Stimulated activated memory B cell treated with anti-CD40 and anti-IgM and Interleukin-4, amounts not matched to agents 10 μg/mL and 1 μg/mL and 100 μg/mL, for 72 hours (primary cell): Measurements from ENCODE around the gene CAB39L.

ENCODE experiments used
- ATAC-seq: fragments of 150-1000 bp; cut with Tn5 transposase; 2 replicates; pipeline ENCODE4 v1.10.0; 2021
- H3K27ac Mint-ChIP-seq: one replicate; pipeline ENCODE4 v1.8.0; 2022; ENCODE audit warnings: mild to moderate bottlenecking, mixed read lengths
- H3K27me3 Mint-ChIP-seq: one replicate; pipeline ENCODE4 v1.8.0; 2022; ENCODE audit warnings: mixed read lengths
- H3K36me3 Mint-ChIP-seq: one replicate; pipeline ENCODE4 v1.8.0; 2022; ENCODE audit warnings: mixed read lengths
- H3K4me1 Mint-ChIP-seq: one replicate; pipeline ENCODE4 v1.8.0; 2022; ENCODE audit warnings: mixed read lengths
- H3K4me3 Mint-ChIP-seq: one replicate; pipeline ENCODE4 v1.8.0; 2022; ENCODE audit warnings: mild to moderate bottlenecking, moderate library complexity, mixed read lengths
- H3K9me3 Mint-ChIP-seq: one replicate; pipeline ENCODE4 v1.8.0; 2022; ENCODE audit warnings: mixed read lengths

Gene CAB39L

GRCh38 chr13:49395451-49395865 is 48.4 kb downstream of the CAB39L start:
- Mint-ChIP-seq H3K9me3 (peaks cover 3% of the 10 kb centered on the region), H3K36me3 (peaks cover 6% of the 10 kb centered on the region), H3K4me3 (no peak overlapping the region), H3K27ac (no peak overlapping the region), H3K27me3 (no peaks in the 10 kb centered on the region), H3K4me1 (no peaks in the 10 kb centered on the region)
- ATAC-seq, result no peak

- no peaks in the 10 kb centered on the region for H3K27me3 Mint-ChIP-seq
- peaks cover 6% of the 10 kb centered on the region for H3K36me3 Mint-ChIP-seq
- no peaks in the 10 kb centered on the region for H3K4me1 Mint-ChIP-seq
- no peak overlapping the region for H3K4me3 Mint-ChIP-seq
- no peak overlapping the region for H3K27ac Mint-ChIP-seq
- ATAC-seq, result no peak
- peaks cover 3% of the 10 kb centered on the region for H3K9me3 Mint-ChIP-seq
These were observed 55.7 kb downstream of the CAB39L start for GRCh38 chr13:49388091-49388635.

- H3K27me3 Mint-ChIP-seq, result no peaks in the 10 kb centered on the region
- no peaks in the 10 kb centered on the region for H3K4me1 Mint-ChIP-seq
These were observed 57.2 kb downstream of the CAB39L start for GRCh38 chr13:49386664-49387063.

GRCh38 chr13:49376121-49376520 is 67.7 kb downstream of the CAB39L start:
- Mint-ChIP-seq H3K27me3 (no peaks in the 10 kb centered on the region), H3K9me3 (no peaks in the 10 kb centered on the region), H3K4me1 (peaks cover 41% of the 10 kb centered on the region), H3K36me3 (no peaks in the 10 kb centered on the region), H3K4me3 (no peak overlapping the region), H3K27ac (no peak overlapping the region)
- no peak for ATAC-seq

More at GRCh38 chr13:49386664-49387063, 57.2 kb downstream of the CAB39L start:
- Mint-ChIP-seq H3K4me3 (no peak overlapping the region), H3K27ac (no peak overlapping the region), H3K9me3 (peaks cover 2% of the 10 kb centered on the region), H3K36me3 (peaks cover 9% of the 10 kb centered on the region)
- no peak for ATAC-seq

- Mint-ChIP-seq H3K36me3 (no peaks in the 10 kb centered on the region), H3K27ac (peak overlapping the region; percentile 69), H3K27me3 (no peaks in the 10 kb centered on the region), H3K4me3 (no peak overlapping the region), H3K9me3 (no peaks in the 10 kb centered on the region), H3K4me1 (peaks cover 41% of the 10 kb centered on the region)
- ATAC-seq, result peak; percentile 70
These were observed 69.1 kb downstream of the CAB39L start for GRCh38 chr13:49374585-49375290.

- Mint-ChIP-seq H3K27ac (peak overlapping the region; percentile 62), H3K27me3 (no peaks in the 10 kb centered on the region), H3K36me3 (no peaks in the 10 kb centered on the region), H3K9me3 (no peaks in the 10 kb centered on the region), H3K4me3 (no peak overlapping the region), H3K4me1 (peaks cover 42% of the 10 kb centered on the region)
- ATAC-seq, result no peak
These were observed 70.1 kb downstream of the CAB39L start for GRCh38 chr13:49373716-49374115.

- no peaks in the 10 kb centered on the region for H3K27me3 Mint-ChIP-seq
- H3K4me3 Mint-ChIP-seq, result no peak overlapping the region
- H3K27ac Mint-ChIP-seq, result peak overlapping the region; percentile 62
- H3K4me1 Mint-ChIP-seq, result peaks cover 48% of the 10 kb centered on the region
- peak; percentile 47 for ATAC-seq
- H3K36me3 Mint-ChIP-seq, result no peaks in the 10 kb centered on the region
- H3K9me3 Mint-ChIP-seq, result no peaks in the 10 kb centered on the region
These were observed 71.8 kb downstream of the CAB39L start for GRCh38 chr13:49371943-49372613.

GRCh38 chr13:49370371-49370770 is 73.5 kb downstream of the CAB39L start:
- Mint-ChIP-seq H3K36me3 (peaks cover 6% of the 10 kb centered on the region), H3K4me1 (peaks cover 45% of the 10 kb centered on the region), H3K4me3 (no peak overlapping the region), H3K27me3 (no peaks in the 10 kb centered on the region), H3K9me3 (no peaks in the 10 kb centered on the region), H3K27ac (no peak overlapping the region)
- ATAC-seq, result no peak

- H3K27me3 Mint-ChIP-seq, result no peaks in the 10 kb centered on the region
- H3K4me3 Mint-ChIP-seq, result no peak overlapping the region
- H3K4me1 Mint-ChIP-seq, result peaks cover 40% of the 10 kb centered on the region
These were observed 74.0 kb downstream of the CAB39L start for GRCh38 chr13:49369866-49370265.

GRCh38 chr13:49368688-49369087 is 75.2 kb downstream of the CAB39L start:
- H3K4me1 Mint-ChIP-seq, result peaks cover 32% of the 10 kb centered on the region
- no peaks in the 10 kb centered on the region for H3K27me3 Mint-ChIP-seq
- H3K9me3 Mint-ChIP-seq, result peaks cover 6% of the 10 kb centered on the region
- ATAC-seq, result peak; percentile 64
- no peak overlapping the region for H3K4me3 Mint-ChIP-seq
- H3K27ac Mint-ChIP-seq, result no peak overlapping the region
- H3K36me3 Mint-ChIP-seq, result peaks cover 14% of the 10 kb centered on the region

More at GRCh38 chr13:49369866-49370265, 74.0 kb downstream of the CAB39L start:
- peaks cover 6% of the 10 kb centered on the region for H3K36me3 Mint-ChIP-seq
- no peaks in the 10 kb centered on the region for H3K9me3 Mint-ChIP-seq
- ATAC-seq, result no peak
- no peak overlapping the region for H3K27ac Mint-ChIP-seq

GRCh38 chr13:49367640-49368422 is 76.0 kb downstream of the CAB39L start:
- Mint-ChIP-seq H3K4me3 (no peak overlapping the region), H3K36me3 (peaks cover 22% of the 10 kb centered on the region), H3K27me3 (no peaks in the 10 kb centered on the region), H3K27ac (no peak overlapping the region), H3K4me1 (peaks cover 24% of the 10 kb centered on the region), H3K9me3 (peaks cover 14% of the 10 kb centered on the region)
- ATAC-seq, result no peak

- peaks cover 14% of the 10 kb centered on the region for H3K9me3 Mint-ChIP-seq
- no peak for ATAC-seq
- no peak overlapping the region for H3K4me3 Mint-ChIP-seq
- H3K36me3 Mint-ChIP-seq, result peaks cover 28% of the 10 kb centered on the region
- peaks cover 14% of the 10 kb centered on the region for H3K4me1 Mint-ChIP-seq
- no peaks in the 10 kb centered on the region for H3K27me3 Mint-ChIP-seq
- no peak overlapping the region for H3K27ac Mint-ChIP-seq
These were observed 77.0 kb downstream of the CAB39L start for GRCh38 chr13:49366841-49367240.

GRCh38 chr13:49357694-49358093 is 86.2 kb downstream of the CAB39L start:
- no peak for ATAC-seq
- peaks cover 2% of the 10 kb centered on the region for H3K9me3 Mint-ChIP-seq

GRCh38 chr13:49356223-49356622 is 87.6 kb downstream of the CAB39L start:
- Mint-ChIP-seq H3K4me3 (no peak overlapping the region), H3K4me1 (no peaks in the 10 kb centered on the region), H3K27me3 (no peaks in the 10 kb centered on the region), H3K36me3 (peaks cover 27% of the 10 kb centered on the region), H3K9me3 (peaks cover 2% of the 10 kb centered on the region), H3K27ac (no peak overlapping the region)
- ATAC-seq, result no peak

More at GRCh38 chr13:49357694-49358093, 86.2 kb downstream of the CAB39L start:
- Mint-ChIP-seq H3K4me3 (no peak overlapping the region), H3K36me3 (peaks cover 27% of the 10 kb centered on the region), H3K27me3 (no peaks in the 10 kb centered on the region), H3K4me1 (no peaks in the 10 kb centered on the region), H3K27ac (no peak overlapping the region)

GRCh38 chr13:49354719-49355118 is 89.1 kb downstream of the CAB39L start:
- peaks cover 2% of the 10 kb centered on the region for H3K9me3 Mint-ChIP-seq
- H3K27ac Mint-ChIP-seq, result no peak overlapping the region
- no peaks in the 10 kb centered on the region for H3K4me1 Mint-ChIP-seq
- H3K27me3 Mint-ChIP-seq, result no peaks in the 10 kb centered on the region
- H3K36me3 Mint-ChIP-seq, result peaks cover 33% of the 10 kb centered on the region
- no peak for ATAC-seq
- H3K4me3 Mint-ChIP-seq, result no peak overlapping the region
